HUES64 (cell line): ENCODE results near the gene TRIP10.
"Not testable (repeated sequence)": the region's sequence is repeated elsewhere in the genome, so short reads cannot be mapped to it uniquely, and the experiment has no call there.

ENCODE experiments used
- H3K27ac ChIP-seq: 2 replicates; pipeline ENCODE4 v1.7.0; 2013; ENCODE audit warnings: low read depth, low read length, inconsistent platforms
- H3K27me3 ChIP-seq: 2 replicates; pipeline ENCODE4 v1.6.1; 2013; ENCODE audit warnings: mild to moderate bottlenecking, low read length; ENCODE audit not compliant: insufficient read depth
- H3K36me3 ChIP-seq: 2 replicates; pipeline ENCODE4 v1.6.1; 2013; ENCODE audit warnings: mild to moderate bottlenecking, low read length; ENCODE audit not compliant: insufficient read depth
- H3K4me1 ChIP-seq: 2 replicates; pipeline ENCODE4 v1.6.1; 2013; ENCODE audit warnings: mild to moderate bottlenecking, low read length, moderate library complexity; ENCODE audit not compliant: insufficient read depth
- H3K4me3 ChIP-seq: 2 replicates; pipeline ENCODE4 v1.5.1; 2013; ENCODE audit warnings: mild to moderate bottlenecking, low read length, moderate library complexity
- H3K9ac ChIP-seq: 2 replicates; pipeline ENCODE4 v1.6.1; 2013; ENCODE audit warnings: mild to moderate bottlenecking, low read depth, low read length
- H3K9me3 ChIP-seq: 2 replicates; pipeline ENCODE4 v1.6.1; 2013; ENCODE audit warnings: low read depth, low read length; ENCODE audit not compliant: insufficient read depth
- WGBS: fragments of 150-250, 120-280 bp; methylation state at CpG from one replicate; pipeline ENCODE4 v1.1.7; 2013; ENCODE audit warnings: missing lambda C conversion rate; 5-methylcytosine and 5-hydroxymethylcytosine counted together

TRIP10 gene

DNA sequence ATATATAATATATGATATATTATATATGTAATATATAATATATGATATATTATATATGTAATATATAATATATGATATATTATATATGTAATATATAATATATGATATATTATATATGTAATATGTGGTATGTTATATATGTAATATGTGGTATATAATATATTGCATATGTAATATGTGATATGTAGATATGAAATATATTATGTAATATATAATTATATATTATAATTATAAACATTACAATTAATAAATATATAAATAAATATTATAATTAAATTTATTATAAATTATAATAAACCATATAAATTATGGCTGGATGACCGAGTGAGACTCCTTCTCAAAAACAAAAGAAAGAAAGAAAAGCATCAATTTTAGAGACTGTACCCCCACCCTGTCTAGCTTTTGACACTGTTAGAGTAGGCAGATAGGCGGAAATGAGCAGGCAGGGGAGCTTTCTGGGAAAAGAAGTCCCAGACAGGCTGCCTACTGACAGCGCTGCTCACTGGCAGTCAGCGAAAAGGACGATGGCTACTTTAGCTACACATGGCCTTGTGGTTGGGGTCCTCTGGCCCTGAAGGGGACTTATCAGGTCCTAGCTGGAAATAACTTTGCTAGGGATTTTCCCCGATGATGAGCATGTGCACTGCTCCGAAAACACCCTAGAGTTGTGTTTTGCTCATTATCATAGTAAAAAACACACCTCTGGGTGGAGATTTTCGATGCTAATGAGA lies 38.7 kb upstream of the TRIP10 start:
- Histone ChIP-seq H3K9me3 (peaks cover 15% of the 10 kb centered on the region; the same call in 1 of the 2 replicates), H3K36me3 (no peaks in the 10 kb centered on the region)
- 90% methylated on average over 7 of the region's 8 CpGs for WGBS

DNA sequence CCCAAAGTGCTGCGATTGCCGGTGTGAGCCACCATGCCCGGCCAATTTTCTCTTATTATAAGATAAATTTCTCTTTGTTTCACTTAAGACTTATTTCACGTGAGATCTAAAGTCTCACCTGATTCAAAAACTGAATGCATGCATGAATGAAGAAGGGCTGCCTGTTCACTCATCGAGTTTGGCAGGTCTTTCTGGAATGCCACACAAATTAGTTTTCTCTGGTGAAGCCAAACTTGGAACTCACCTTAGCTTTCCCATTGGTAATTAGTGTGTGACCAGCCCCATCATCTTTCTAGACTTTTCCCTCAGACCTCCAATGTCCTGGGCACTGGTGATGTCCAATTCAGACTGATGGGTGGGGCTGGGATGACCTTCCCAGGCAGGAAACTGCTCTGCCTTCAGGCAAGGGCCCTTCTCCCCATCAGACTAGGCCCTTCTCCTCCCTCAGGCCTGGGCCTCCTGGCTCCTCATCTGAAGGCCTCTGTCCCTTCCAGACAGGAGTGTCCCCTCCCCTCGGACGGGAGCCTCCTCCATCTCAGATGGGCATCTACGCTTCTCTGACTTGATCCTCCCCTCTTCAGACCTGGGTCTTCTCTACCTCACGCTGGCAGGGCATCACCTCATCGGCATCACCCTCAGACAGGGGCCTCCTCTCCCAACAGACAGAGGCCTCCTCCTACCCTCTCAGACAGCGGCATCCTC lies 33.4 kb upstream of the TRIP10 start:
- peaks cover 21% of the 10 kb centered on the region for H3K27me3 ChIP-seq
- H3K4me1 ChIP-seq = no peaks in the 10 kb centered on the region
- H3K9ac ChIP-seq = no peak overlapping the region
- 0 out of 2 replicates have a peak, but pooled peaks cover 4% of the 10 kb centered on the region for H3K9me3 ChIP-seq
- no peak overlapping the region for H3K4me3 ChIP-seq
- WGBS = 82% methylated on average over 11 of the region's 11 CpGs
- H3K36me3 ChIP-seq = no peaks in the 10 kb centered on the region
- no peak overlapping the region for H3K27ac ChIP-seq

More for the DNA sequence above, 38.7 kb upstream of the TRIP10 start:
- no peaks in the 10 kb centered on the region for H3K27me3 ChIP-seq
- no peaks in the 10 kb centered on the region for H3K4me1 ChIP-seq
- H3K4me3 ChIP-seq = no peak overlapping the region
- H3K9ac ChIP-seq = no peak overlapping the region
- no peak overlapping the region for H3K27ac ChIP-seq

DNA sequence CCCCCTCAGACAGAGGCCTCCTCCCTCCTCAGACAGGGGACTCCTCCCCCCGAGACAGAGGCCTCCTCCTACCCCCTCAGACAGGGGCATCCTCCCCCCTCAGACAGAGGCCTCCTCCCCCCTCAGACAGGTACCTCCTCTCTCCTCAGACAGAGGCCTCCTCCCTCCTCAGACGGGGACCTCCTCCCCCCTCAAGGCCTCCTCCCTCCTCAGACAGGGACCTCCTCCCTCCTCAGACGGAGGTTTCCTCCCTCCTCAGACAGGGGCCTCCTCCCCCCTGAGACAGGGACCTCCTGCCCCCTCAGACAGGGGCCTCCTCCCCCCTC lies 32.9 kb upstream of the TRIP10 start:
- Histone ChIP-seq H3K9me3 (0 out of 2 replicates have a peak, but pooled peaks cover 3% of the 10 kb centered on the region), H3K4me1 (no peaks in the 10 kb centered on the region), H3K9ac (no peak overlapping the region), H3K4me3 (no peak overlapping the region), H3K27me3 (peaks cover 26% of the 10 kb centered on the region), H3K36me3 (no peaks in the 10 kb centered on the region), H3K27ac (no peak overlapping the region)
- WGBS = 71% methylated on average over 2 of the region's 3 CpGs

DNA sequence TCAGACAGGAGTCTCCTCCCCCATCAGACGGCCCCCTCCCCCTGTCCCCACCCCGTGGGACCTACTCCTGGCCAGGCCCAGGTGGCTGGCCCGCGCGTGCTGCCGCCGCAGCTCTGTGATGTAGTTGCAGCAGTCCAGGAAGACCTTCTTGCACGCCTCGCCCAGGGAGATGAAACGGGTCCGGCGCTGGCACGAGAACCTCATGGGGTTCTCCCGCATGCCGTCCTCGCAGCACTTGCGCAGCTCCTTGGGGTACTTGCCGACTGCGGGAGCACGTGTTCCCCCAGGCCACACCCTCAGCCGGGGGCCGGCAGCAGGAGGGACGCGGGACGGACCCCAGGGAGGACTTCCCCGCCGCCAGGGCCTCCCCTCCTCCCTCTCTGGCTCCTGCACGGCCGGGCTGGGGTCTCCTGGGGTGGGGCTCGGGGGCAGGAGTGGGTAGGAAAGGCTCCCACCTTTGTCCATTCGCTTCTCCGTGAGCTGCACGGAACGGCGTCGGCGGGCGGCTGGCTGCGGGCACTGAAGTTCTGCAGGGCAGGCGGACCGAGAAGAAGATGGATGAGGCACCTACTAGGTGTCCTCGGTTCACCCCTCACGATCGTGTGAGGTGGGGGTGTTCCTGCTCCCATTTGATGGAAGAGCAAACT lies 32.3 kb upstream of the TRIP10 start:
- Histone ChIP-seq H3K4me3 (no peak overlapping the region), H3K9ac (no peak overlapping the region), H3K27me3 (peaks cover 29% of the 10 kb centered on the region), H3K4me1 (no peaks in the 10 kb centered on the region), H3K36me3 (no peaks in the 10 kb centered on the region), H3K27ac (no peak overlapping the region), H3K9me3 (0 out of 2 replicates have a peak, but pooled peaks cover 3% of the 10 kb centered on the region)
- WGBS = 92% methylated on average over 44 of the region's 44 CpGs

DNA sequence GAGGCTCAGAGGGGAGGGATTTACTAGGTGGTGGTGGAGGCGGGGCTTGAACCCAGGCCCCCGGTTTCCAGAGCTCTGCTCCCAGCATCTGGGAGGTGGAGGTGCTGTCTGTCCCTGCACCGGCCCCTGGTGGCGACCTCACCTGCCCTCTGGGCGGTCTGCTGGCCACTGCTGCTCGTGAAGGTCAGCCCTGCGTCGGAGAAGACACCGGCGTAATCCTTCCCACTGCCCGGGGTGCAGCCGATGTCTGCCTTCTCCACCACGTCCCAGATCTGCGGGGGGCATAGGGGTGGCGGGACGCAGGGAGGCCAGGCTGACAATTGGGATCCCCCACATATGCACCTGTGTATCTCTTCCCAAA lies 31.8 kb upstream of the TRIP10 start:
- H3K36me3 ChIP-seq = no peaks in the 10 kb centered on the region
- WGBS = 87% methylated on average over 16 of the region's 16 CpGs
- H3K9ac ChIP-seq = no peak overlapping the region
- H3K27ac ChIP-seq = no peak overlapping the region
- no peak overlapping the region for H3K4me3 ChIP-seq
- H3K9me3 ChIP-seq = 0 out of 2 replicates have a peak, but pooled peaks cover 3% of the 10 kb centered on the region
- H3K27me3 ChIP-seq = peaks cover 29% of the 10 kb centered on the region
- no peaks in the 10 kb centered on the region for H3K4me1 ChIP-seq

DNA sequence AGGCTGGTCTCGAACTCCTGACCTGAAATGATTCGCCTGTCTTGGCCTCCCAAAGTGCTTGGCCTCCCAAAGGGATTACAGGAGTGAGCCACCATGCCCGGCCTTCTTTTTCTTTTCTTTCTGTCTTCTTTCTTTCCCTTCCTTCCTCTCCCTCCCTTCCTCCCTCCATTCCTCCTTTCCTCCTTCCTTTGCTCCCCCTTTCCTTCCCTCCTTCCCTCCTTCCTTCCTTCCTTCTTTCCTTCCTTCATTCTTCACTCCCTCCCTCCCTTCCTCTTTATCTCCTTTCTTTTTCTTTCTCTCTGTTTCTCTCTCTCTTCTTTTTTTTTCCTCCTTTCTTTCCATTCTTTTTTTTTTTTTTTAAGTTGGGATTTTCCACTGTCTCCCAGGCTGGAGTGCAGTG lies 31.1 kb upstream of the TRIP10 start:
- H3K27me3 ChIP-seq = peaks cover 29% of the 10 kb centered on the region

DNA sequence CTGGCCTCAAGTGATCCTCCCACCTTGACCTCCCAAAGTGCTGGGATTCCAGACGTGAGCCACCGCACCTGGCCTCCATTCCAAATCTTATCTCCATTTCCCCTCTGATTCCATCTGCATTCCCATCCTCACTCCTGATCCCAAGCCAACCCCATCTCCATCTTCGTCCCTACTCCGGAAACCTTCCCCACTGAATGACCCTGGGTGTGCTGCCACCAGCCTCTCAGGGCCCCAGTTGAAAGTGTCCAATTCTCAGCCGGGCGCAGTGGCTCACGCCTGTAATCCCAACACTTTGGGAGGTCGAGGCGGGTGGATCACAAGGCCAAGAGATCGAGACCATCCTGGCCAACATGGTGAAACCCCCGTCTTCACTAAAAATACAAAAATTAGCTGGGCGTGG lies 30.6 kb upstream of the TRIP10 start:
- 91% methylated on average over 12 of the region's 12 CpGs for WGBS
- H3K36me3 ChIP-seq = not testable (repeated sequence)

More for the DNA sequence above, 31.1 kb upstream of the TRIP10 start:
- no peaks in the 10 kb centered on the region for H3K4me1 ChIP-seq
- no peak overlapping the region for H3K9ac ChIP-seq
- no peak overlapping the region for H3K27ac ChIP-seq
- H3K4me3 ChIP-seq = no peak overlapping the region
- H3K9me3 ChIP-seq = 0 out of 2 replicates have a peak, but pooled peaks cover 3% of the 10 kb centered on the region
- WGBS = 72% methylated on average over 3 of the region's 3 CpGs
- no peaks in the 10 kb centered on the region for H3K36me3 ChIP-seq

DNA sequence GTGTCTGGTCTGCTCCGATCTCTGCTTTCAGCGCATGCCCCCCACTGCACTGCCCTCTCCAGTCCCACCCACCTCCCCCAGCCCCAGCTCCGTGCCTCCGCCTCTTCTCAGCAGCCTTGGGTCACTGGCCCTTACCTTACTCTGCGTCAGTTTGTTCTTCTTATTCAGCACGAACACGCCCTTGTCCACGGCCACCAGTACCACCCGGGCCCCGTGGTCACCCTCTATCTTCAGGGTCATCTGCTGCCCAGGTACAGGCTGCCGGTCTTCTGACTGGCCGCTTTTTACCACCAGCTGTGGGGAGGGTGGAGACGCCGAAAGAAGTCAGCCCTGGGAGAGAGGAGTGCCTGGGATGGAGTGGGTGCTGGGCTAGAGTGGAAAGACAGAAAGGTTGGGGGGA lies 29.9 kb upstream of the TRIP10 start:
- Histone ChIP-seq H3K4me1 (no peaks in the 10 kb centered on the region), H3K36me3 (no peaks in the 10 kb centered on the region), H3K27ac (no peak overlapping the region), H3K4me3 (no peak overlapping the region), H3K27me3 (peaks cover 29% of the 10 kb centered on the region), H3K9ac (no peak overlapping the region), H3K9me3 (0 out of 2 replicates have a peak, but pooled peaks cover 3% of the 10 kb centered on the region)
- 73% methylated on average over 14 of the region's 14 CpGs for WGBS

More for the DNA sequence above, 30.6 kb upstream of the TRIP10 start:
- not testable (repeated sequence) for H3K4me1 ChIP-seq, H3K9ac ChIP-seq, H3K27ac ChIP-seq, H3K9me3 ChIP-seq, H3K4me3 ChIP-seq
- H3K27me3 ChIP-seq = peaks cover 29% of the 10 kb centered on the region

DNA sequence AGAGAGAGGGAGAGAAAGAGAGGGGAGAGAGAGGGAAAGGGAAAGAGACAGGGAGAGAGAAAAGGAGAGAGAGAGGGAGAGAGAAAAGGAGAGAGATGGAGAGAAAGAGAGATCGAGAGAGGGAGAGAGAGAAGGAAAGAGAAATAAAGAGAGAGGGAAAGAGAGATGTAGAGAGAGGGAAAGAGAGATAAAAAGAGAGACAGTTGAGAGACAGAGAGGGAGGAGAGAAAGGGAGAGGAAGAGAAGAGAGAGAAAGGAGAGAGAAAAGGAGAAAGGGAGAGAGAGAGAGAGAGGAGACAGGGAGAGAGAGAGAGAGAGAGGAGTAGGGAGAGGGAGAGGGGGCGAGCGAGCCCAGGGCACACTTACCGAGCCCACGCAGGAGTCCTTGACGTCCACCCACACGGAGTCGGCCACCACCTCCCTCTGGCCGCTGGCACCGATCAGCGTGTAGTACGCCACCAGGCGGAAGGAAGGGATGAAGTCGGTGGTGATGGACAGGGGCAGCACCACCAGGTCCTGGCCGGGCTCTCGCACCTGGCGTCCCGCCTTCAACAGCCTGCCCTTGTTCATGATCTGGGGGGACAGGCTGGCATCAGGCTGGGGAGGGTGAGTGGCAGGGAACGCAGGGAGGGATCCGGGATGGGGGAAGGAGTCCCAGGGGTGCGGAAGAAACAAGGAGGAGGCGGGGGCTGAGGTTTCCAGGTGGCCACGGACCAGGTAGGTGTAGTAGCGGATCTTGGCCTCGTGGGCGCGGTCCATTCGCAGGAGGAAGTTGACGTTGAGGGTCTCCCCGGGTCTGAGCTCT lies 29.0 kb upstream of the TRIP10 start:
- no peaks in the 10 kb centered on the region for H3K36me3 ChIP-seq
- H3K4me1 ChIP-seq = no peaks in the 10 kb centered on the region
- peaks cover 29% of the 10 kb centered on the region for H3K27me3 ChIP-seq
- 0 out of 2 replicates have a peak, but pooled peaks cover 3% of the 10 kb centered on the region for H3K9me3 ChIP-seq
- H3K4me3 ChIP-seq = peak overlapping the region; percentile 30
- H3K9ac ChIP-seq = no peak overlapping the region
- WGBS = 63% methylated on average over 30 of the region's 30 CpGs
- H3K27ac ChIP-seq = no peak overlapping the region

DNA sequence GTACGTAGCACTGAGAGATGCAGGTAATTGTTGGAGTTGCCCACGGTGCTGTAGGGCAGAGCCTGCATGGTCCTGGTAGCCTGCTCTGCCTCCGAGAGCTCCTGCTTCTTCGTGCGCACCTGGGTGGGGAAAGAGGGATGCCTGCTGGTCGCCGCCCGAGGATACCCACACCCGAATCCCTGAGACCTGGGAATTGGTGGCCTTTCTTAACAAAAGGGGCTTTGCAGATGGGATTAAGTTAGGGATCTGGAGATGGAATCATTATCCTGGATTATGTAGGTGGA lies 28.5 kb upstream of the TRIP10 start:
- no peaks in the 10 kb centered on the region for H3K36me3 ChIP-seq
- 75% methylated on average over 9 of the region's 9 CpGs for WGBS

DNA sequence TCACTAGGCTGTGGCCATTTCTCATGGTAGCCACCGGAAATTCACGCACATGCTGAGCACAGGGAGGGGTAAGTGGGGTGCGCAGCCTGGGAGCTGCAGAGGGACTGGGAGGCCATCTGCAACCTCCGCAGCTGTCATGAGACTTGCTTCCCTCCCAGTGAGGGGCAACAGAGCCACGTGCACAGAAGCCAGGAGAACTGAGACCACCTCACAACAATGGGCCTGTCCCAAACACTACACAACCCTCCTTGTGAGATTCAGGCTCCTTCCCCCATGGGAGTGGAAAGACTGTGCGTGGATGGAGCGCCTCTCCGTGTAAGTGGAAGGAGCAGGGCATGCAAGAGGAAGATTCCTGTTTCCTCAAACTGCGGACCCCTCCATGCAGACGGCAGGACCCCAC lies 27.9 kb upstream of the TRIP10 start:
- Histone ChIP-seq H3K4me3 (no peak overlapping the region), H3K9ac (no peak overlapping the region), H3K27ac (no peak overlapping the region), H3K27me3 (peaks cover 29% of the 10 kb centered on the region), H3K9me3 (no peaks in the 10 kb centered on the region), H3K36me3 (no peaks in the 10 kb centered on the region), H3K4me1 (no peaks in the 10 kb centered on the region)
- 77% methylated on average over 10 of the region's 10 CpGs for WGBS

More for the DNA sequence above, 28.5 kb upstream of the TRIP10 start:
- no peaks in the 10 kb centered on the region for H3K4me1 ChIP-seq
- H3K9me3 ChIP-seq = 0 out of 2 replicates have a peak, but pooled peaks cover 3% of the 10 kb centered on the region
- H3K4me3 ChIP-seq = peak overlapping the region; percentile 30; the same call in 1 of the 2 replicates
- H3K27me3 ChIP-seq = peaks cover 29% of the 10 kb centered on the region
- no peak overlapping the region for H3K9ac ChIP-seq
- no peak overlapping the region for H3K27ac ChIP-seq
